HuH-7 (cell line): Measurements from ENCODE around the gene PPFIBP2.

ENCODE experiments used
- DNase-seq: peaks from one replicate; pipeline ENCODE4 v3.0.0; 2011; ENCODE audit warnings: low spot score

Gene PPFIBP2

GRCh38 chr11:7696424-7696823 is 182.6 kb downstream of the PPFIBP2 start:
- DNase-seq = no peak
